PC-9 (cell line): ENCODE data around the gene GNB3. TPM values are rescaled to one million over a fixed set of nuclear protein-coding genes. Genes with fewer than 3 reads are reported as not detected.

Experiments
- BruUV-seq: library from RNA; stranded (reverse); fragments of 400-500 nt; replicated peaks from 2 replicates; lab custom pipeline; 2021; lab: Mats Ljungman, UMichigan
- CTCF ChIA-PET: fragments of 300-600 bp; sonication (Branson Sonifier 250); formaldehyde crosslinking; loops from one replicate; lab custom pipeline; 2022; ENCODE audit warnings: antibody characterized with exemption; lab: Charles Lee
- POLR2A ChIA-PET: fragments of 300-600 bp; sonication (Branson Sonifier 250); formaldehyde crosslinking; loops from one replicate; lab custom pipeline; 2022; ENCODE audit warnings: antibody characterized with exemption; ENCODE audit not compliant: unreplicated experiment; lab: Charles Lee
- DNase-seq, 2 experiments: peaks; one replicate each; pipeline versions ENCODE4 v3.0.0 to v3.0.0-alpha.2; 2015 to 2022; ENCODE audit warnings: mixed read lengths in 1 of 2
- H2AFZ ChIP-seq: fragments of 200-600 bp; sonication (generic); 2 replicates; pipeline ENCODE4 v1.8.1; 2017; ENCODE audit warnings: antibody characterized with exemption
- H3F3A ChIP-seq: fragments of 200-600 bp; sonication (generic); 2 replicates; pipeline ENCODE4 v1.8.1; 2017; ENCODE audit warnings: antibody characterized with exemption, mild to moderate bottlenecking, low read depth; ENCODE audit not compliant: insufficient read depth
- H3K27ac ChIP-seq: fragments of 200-600 bp; sonication (generic); 2 replicates; pipeline ENCODE4 v1.6.1; 2016; ENCODE audit warnings: mixed run types
- H3K27me3 ChIP-seq: fragments of 200-600 bp; sonication (generic); 2 replicates; pipeline ENCODE4 v1.6.1; 2016; ENCODE audit warnings: low read depth, mixed run types; ENCODE audit not compliant: insufficient read depth
- H3K36me3 ChIP-seq: fragments of 200-600 bp; sonication (generic); 2 replicates; pipeline ENCODE4 v1.6.1; 2016; ENCODE audit warnings: low read depth, mixed run types
- H3K4me1 ChIP-seq: fragments of 200-600 bp; sonication (generic); replicated peaks from 2 replicates; pipeline ENCODE4 v1.6.1; 2016; ENCODE audit warnings: mixed run types; ENCODE audit not compliant: insufficient read depth
- H3K4me2 ChIP-seq: fragments of 200-600 bp; sonication (generic); 2 replicates; pipeline ENCODE4 v1.6.1; 2017; ENCODE audit warnings: mixed run types
- H3K4me3 ChIP-seq: fragments of 200-600 bp; sonication (generic); 2 replicates; pipeline ENCODE4 v1.6.1; 2016; ENCODE audit warnings: mixed run types
- H3K79me2 ChIP-seq: fragments of 200-600 bp; sonication (generic); 2 replicates; pipeline ENCODE4 v1.6.1; 2017; ENCODE audit warnings: low read depth, mixed run types
- H3K9me2 ChIP-seq: fragments of 200-600 bp; sonication (generic); 2 replicates; pipeline ENCODE4 v1.8.1; 2017; ENCODE audit warnings: mild to moderate bottlenecking; ENCODE audit not compliant: insufficient read depth
- H3K9me3 ChIP-seq: fragments of 200-600 bp; sonication (generic); 2 replicates; pipeline ENCODE4 v1.8.1; 2016; ENCODE audit warnings: low read depth; ENCODE audit not compliant: insufficient read depth
- H4K20me1 ChIP-seq: fragments of 200-600 bp; sonication (generic); 2 replicates; pipeline ENCODE4 v1.8.1; 2017; ENCODE audit not compliant: insufficient read depth
- CTCF ChIP-seq: fragments of 200-600 bp; sonication (generic); conservative IDR thresholded peaks from 2 replicates; pipeline ENCODE4 v1.6.1; 2017; ENCODE audit warnings: mixed run types, antibody characterized with exemption, mild to moderate bottlenecking, moderate library complexity
- EZH2 ChIP-seq: fragments of 200-600 bp; sonication (generic); IDR thresholded peaks from 2 replicates; pipeline ENCODE4 v1.8.0; 2017; ENCODE audit warnings: antibody characterized with exemption, low read depth
- intact Hi-C: fragments of 100-400 bp; cut with micrococcal nuclease; formaldehyde crosslinking; loops from one replicate; pipeline ENCODE4 v1.10.0; 2022; ENCODE audit not compliant: unreplicated experiment
- total RNA-seq: library from RNA; stranded (reverse); gene quantifications from 2 replicates; pipeline ENCODE4 v1.2.3, GENCODE V29; 2021

Gene GNB3
- total RNA-seq, 1 experiment from 2014 or later, result not detected

- Histone ChIP-seq H3K4me3 (no peak overlapping the region), H3K36me3 (no peaks in the 10 kb centered on the region), H3K27me3 (peaks cover 97% of the 10 kb centered on the region), H3K79me2 (no peaks in the 10 kb centered on the region), H3K9me3 (no peaks in the 10 kb centered on the region), H3K4me1 (no peaks in the 10 kb centered on the region), H2AFZ (no peak overlapping the region), H3K27ac (no peak overlapping the region), H3K9me2 (no peaks in the 10 kb centered on the region), H4K20me1 (no peaks in the 10 kb centered on the region), H3F3A (no peaks in the 10 kb centered on the region; the same call in 1 of the 2 replicates), H3K4me2 (peak overlapping the region; percentile 32; the same call in 1 of the 2 replicates)
- DNase-seq, result peak in 1 of 2 experiments; percentile 61
- intact Hi-C loops, result loop anchor here (5.0 kb wide), 2 partner anchors 140 to 260 kb away; partner anchors contain the start of genes NOP2 and ZNF384
- POLR2A ChIA-PET, result interaction anchor here (0.7 kb wide), 1 partner anchor 26 kb away, joined by 4 read pairs; no protein-coding TSS in a partner anchor
- no peak for TF ChIP-seq EZH2
- TF ChIP-seq CTCF, result no peak
- CTCF ChIA-PET, result interaction anchor here (0.6 to 0.7 kb wide), 2 partner anchors 13 to 304 kb away, joined by 4 read pairs; no protein-coding TSS in a partner anchor
- no TSS peak for BruUV-seq
These were observed 13.3 kb upstream of the GNB3 start for GRCh38 chr12:6827437-6827911.

- Histone ChIP-seq H3K27me3 (peaks cover 90% of the 10 kb centered on the region), H3F3A (no peaks in the 10 kb centered on the region; the same call in 1 of the 2 replicates), H3K27ac (no peak within 1 kb of the TSS), H3K79me2 (no peaks in the 10 kb centered on the region), H3K4me3 (peak within 1 kb of the TSS; percentile 13; the same call in 1 of the 2 replicates), H4K20me1 (no peaks in the 10 kb centered on the region), H3K4me2 (peak within 1 kb of the TSS; percentile 61), H3K9me3 (no peaks in the 10 kb centered on the region), H3K4me1 (no peaks in the 10 kb centered on the region), H2AFZ (no peak within 1 kb of the TSS; the same call in 1 of the 2 replicates), H3K9me2 (no peaks in the 10 kb centered on the region), H3K36me3 (no peaks in the 10 kb centered on the region)
- no peak for DNase-seq
- TF ChIP-seq EZH2 (peak; percentile 91), CTCF (no peak)
- no TSS peak for BruUV-seq
- intact Hi-C loops, result loop anchor here (5.0 kb wide), 2 partner anchors 141 to 261 kb away; partner anchors contain the start of genes NOP2 and ZNF384
- CTCF ChIA-PET, result interaction anchor here (1.3 kb wide), 1 partner anchor 74 kb away, joined by 5 read pairs; no protein-coding TSS in a partner anchor
- POLR2A ChIA-PET, result interaction anchor here (0.7 kb wide), 1 partner anchor 27 kb away, joined by 4 read pairs; no protein-coding TSS in a partner anchor
These were observed 12.5 kb upstream of the GNB3 start, which contains the start of gene P3H3 for GRCh38 chr12:6827982-6828780. TSS of gene P3H3 (plus strand) at chr12:6828407. CDS start at chr12:6828441, 34 bp downstream.
